Colonic mucosa (tissue), 4 donors: ENCODE results near the gene ZNF546. TPM values are rescaled to one million over a fixed set of nuclear protein-coding genes. Genes with fewer than 3 reads are reported as not detected.

Source experiments
- DNase-seq: peaks from one replicate; pipeline ENCODE4 v3.0.0-alpha.2; 2020
- H3K27ac ChIP-seq: fragments of 200-600 bp; one replicate; pipeline ENCODE4 v1.8.0; 2021
- H3K27me3 ChIP-seq: fragments of 200-600 bp; one replicate; pipeline ENCODE4 v1.8.0; 2021
- H3K36me3 ChIP-seq: fragments of 200-600 bp; one replicate; pipeline ENCODE4 v1.8.0; 2021
- H3K4me1 ChIP-seq: fragments of 200-600 bp; one replicate; pipeline ENCODE4 v1.8.0; 2021; ENCODE audit warnings: mild to moderate bottlenecking
- H3K4me3 ChIP-seq: fragments of 200-600 bp; one replicate; pipeline ENCODE4 v1.8.0; 2021
- H3K9ac ChIP-seq, 2 donors: one replicate each; pipeline ENCODE4 v1.7.0; 2013; ENCODE audit warnings: control low read depth in 2 of 2, low read depth in 2 of 2, low read length in 2 of 2
- H3K9me3 ChIP-seq: fragments of 200-600 bp; one replicate; pipeline ENCODE4 v1.8.0; 2021
- CTCF ChIP-seq: fragments of 200-600 bp; IDR thresholded peaks from one replicate; pipeline ENCODE4 v1.8.0; 2022; ENCODE audit warnings: antibody characterized with exemption, mild to moderate bottlenecking
- intact Hi-C: fragments of 100-400 bp; cut with DNase I; formaldehyde crosslinking; loops from one replicate; pipeline ENCODE4 v1.14.1; 2022
- total RNA-seq, 2 donors: library from RNA; stranded (reverse); fragmentation: NEBNext Ultra II Directional in 1 of 2; extraction: Animal tissue kit (Norgen Biotek cat#: 25700) in 1 of 2; gene quantifications; one replicate each; pipeline ENCODE4 v1.2.1, GENCODE V29; 2021
- donor health status: healthy.
- donor health status: DM: no; HTN: no; CAD: no.
- donor health status: DM: no; HTN: no; CAD: no.

ZNF546 gene
- total RNA-seq, 2 donors from 2014 or later: 1.1 to 1.3 TPM

GRCh38 chr19:39963898-39964297 is 33.0 kb upstream of the ZNF546 start:
- H3K27ac ChIP-seq: no peak overlapping the region
- H3K27me3 ChIP-seq: no peaks in the 10 kb centered on the region
- no peaks in the 10 kb centered on the region for H3K36me3 ChIP-seq
- H3K9me3 ChIP-seq: no peaks in the 10 kb centered on the region
- no peak overlapping the region for H3K4me3 ChIP-seq
- no peak for DNase-seq
- no peak overlapping the region for H3K9ac ChIP-seq
- intact Hi-C loops: loop anchor here (5.0 kb wide), 1 partner anchor 47 kb away; no protein-coding TSS in a partner anchor
- TF ChIP-seq CTCF: no peak
- H3K4me1 ChIP-seq: no peaks in the 10 kb centered on the region

GRCh38 chr19:39966617-39967016 is 30.2 kb upstream of the ZNF546 start:
- H3K9ac ChIP-seq: no peak overlapping the region
- no peak overlapping the region for H3K4me3 ChIP-seq
- H3K4me1 ChIP-seq: peaks cover 10% of the 10 kb centered on the region
- H3K9me3 ChIP-seq: no peaks in the 10 kb centered on the region
- peak; percentile 6 for DNase-seq
- TF ChIP-seq CTCF: no peak
- no peaks in the 10 kb centered on the region for H3K36me3 ChIP-seq
- H3K27ac ChIP-seq: no peak overlapping the region
- H3K27me3 ChIP-seq: no peaks in the 10 kb centered on the region
- intact Hi-C loops: no loop called here

- Histone ChIP-seq H3K4me1 (peaks cover 20% of the 10 kb centered on the region), H3K27me3 (no peaks in the 10 kb centered on the region), H3K9ac (no peak overlapping the region), H3K36me3 (no peaks in the 10 kb centered on the region), H3K27ac (no peak overlapping the region), H3K4me3 (no peak overlapping the region), H3K9me3 (no peaks in the 10 kb centered on the region)
- intact Hi-C loops: no loop called here
- no peak for TF ChIP-seq CTCF
- DNase-seq: peak; percentile 4
Measured at GRCh38 chr19:39967561-39967960, 29.3 kb upstream of the ZNF546 start.

GRCh38 chr19:39968789-39969188 is 28.1 kb upstream of the ZNF546 start:
- H3K9me3 ChIP-seq: no peaks in the 10 kb centered on the region
- H3K9ac ChIP-seq: no peak overlapping the region
- DNase-seq: peak; percentile 16
- H3K36me3 ChIP-seq: no peaks in the 10 kb centered on the region
- TF ChIP-seq CTCF: no peak
- H3K27me3 ChIP-seq: no peaks in the 10 kb centered on the region
- H3K4me3 ChIP-seq: no peak overlapping the region
- intact Hi-C loops: no loop called here
- H3K4me1 ChIP-seq: peaks cover 20% of the 10 kb centered on the region
- H3K27ac ChIP-seq: no peak overlapping the region

GRCh38 chr19:39969266-39969665 is 27.6 kb upstream of the ZNF546 start:
- TF ChIP-seq CTCF: no peak
- no peak overlapping the region for H3K4me3 ChIP-seq
- no peak overlapping the region for H3K9ac ChIP-seq
- peak overlapping the region; percentile 95 for H3K27ac ChIP-seq
- peaks cover 20% of the 10 kb centered on the region for H3K4me1 ChIP-seq
- no peaks in the 10 kb centered on the region for H3K9me3 ChIP-seq
- peak; percentile 17 for DNase-seq
- intact Hi-C loops: no loop called here
- peaks cover 2% of the 10 kb centered on the region for H3K36me3 ChIP-seq
- H3K27me3 ChIP-seq: no peaks in the 10 kb centered on the region
